ENCODE data around the gene SESN1.

DNA sequence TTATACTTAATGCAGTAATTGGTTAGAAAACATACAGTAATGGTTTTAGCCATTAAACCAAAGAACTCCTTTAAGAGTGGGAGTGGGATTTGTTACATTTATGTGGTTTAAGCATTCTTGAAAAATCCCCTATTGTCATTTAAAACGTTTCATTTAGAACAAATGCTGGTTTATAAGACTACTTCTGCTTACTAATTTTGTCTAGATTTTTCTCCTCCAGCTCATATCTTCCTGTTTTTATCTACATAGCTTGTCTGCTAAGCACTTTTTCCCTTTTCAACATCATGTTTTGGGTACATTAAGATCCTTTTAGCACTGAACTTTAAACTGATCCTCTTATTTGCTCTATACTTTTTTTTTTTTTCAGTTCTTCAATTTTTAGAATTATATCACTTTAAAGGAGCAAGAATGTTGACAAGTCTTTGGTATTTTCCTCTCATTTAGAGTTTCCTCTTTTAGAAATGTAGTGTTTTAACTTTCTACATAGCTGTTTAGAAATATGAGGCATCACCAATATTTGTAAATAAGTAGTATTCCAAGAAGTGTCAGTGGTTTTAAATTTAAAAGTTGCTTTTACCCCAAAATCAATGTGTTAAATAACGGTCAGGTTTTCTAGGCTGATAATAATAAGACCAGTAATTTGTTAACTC is 80.9 kb downstream of the SESN1 start:
- TF ChIP-seq, protein P1, sequence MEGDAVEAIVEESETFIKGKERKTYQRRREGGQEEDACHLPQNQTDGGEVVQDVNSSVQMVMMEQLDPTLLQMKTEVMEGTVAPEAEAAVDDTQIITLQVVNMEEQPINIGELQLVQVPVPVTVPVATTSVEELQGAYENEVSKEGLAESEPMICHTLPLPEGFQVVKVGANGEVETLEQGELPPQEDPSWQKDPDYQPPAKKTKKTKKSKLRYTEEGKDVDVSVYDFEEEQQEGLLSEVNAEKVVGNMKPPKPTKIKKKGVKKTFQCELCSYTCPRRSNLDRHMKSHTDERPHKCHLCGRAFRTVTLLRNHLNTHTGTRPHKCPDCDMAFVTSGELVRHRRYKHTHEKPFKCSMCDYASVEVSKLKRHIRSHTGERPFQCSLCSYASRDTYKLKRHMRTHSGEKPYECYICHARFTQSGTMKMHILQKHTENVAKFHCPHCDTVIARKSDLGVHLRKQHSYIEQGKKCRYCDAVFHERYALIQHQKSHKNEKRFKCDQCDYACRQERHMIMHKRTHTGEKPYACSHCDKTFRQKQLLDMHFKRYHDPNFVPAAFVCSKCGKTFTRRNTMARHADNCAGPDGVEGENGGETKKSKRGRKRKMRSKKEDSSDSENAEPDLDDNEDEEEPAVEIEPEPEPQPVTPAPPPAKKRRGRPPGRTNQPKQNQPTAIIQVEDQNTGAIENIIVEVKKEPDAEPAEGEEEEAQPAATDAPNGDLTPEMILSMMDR (IDR thresholded peaks at IDR 0.05 in 4 of 5, conservative IDR thresholded peaks at IDR 0.05 in 1 of 5): no peak
- TF ChIP-seq POLR2A (IDR thresholded peaks at IDR 0.05): no peak
